PC-9 (cell line): ENCODE measurements around the gene EVI5L. TPM values are rescaled to one million over a fixed set of nuclear protein-coding genes. Genes with fewer than 3 reads are reported as not detected.

Experiments used
- BruUV-seq: library from RNA; stranded (reverse); fragments of 400-500 nt; replicated peaks from 2 replicates; lab custom pipeline; 2021; lab: Mats Ljungman, UMichigan
- CTCF ChIA-PET: fragments of 300-600 bp; sonication (Branson Sonifier 250); formaldehyde crosslinking; loops from one replicate; lab custom pipeline; 2022; ENCODE audit warnings: antibody characterized with exemption; lab: Charles Lee
- POLR2A ChIA-PET: fragments of 300-600 bp; sonication (Branson Sonifier 250); formaldehyde crosslinking; loops from one replicate; lab custom pipeline; 2022; ENCODE audit warnings: antibody characterized with exemption; ENCODE audit not compliant: unreplicated experiment; lab: Charles Lee
- DNase-seq, 2 experiments: peaks; one replicate each; pipeline versions ENCODE4 v3.0.0 to v3.0.0-alpha.2; 2015 to 2022; ENCODE audit warnings: mixed read lengths in 1 of 2
- H2AFZ ChIP-seq: fragments of 200-600 bp; sonication (generic); 2 replicates; pipeline ENCODE4 v1.8.1; 2017; ENCODE audit warnings: antibody characterized with exemption
- H3F3A ChIP-seq: fragments of 200-600 bp; sonication (generic); 2 replicates; pipeline ENCODE4 v1.8.1; 2017; ENCODE audit warnings: antibody characterized with exemption, mild to moderate bottlenecking, low read depth; ENCODE audit not compliant: insufficient read depth
- H3K27ac ChIP-seq: fragments of 200-600 bp; sonication (generic); 2 replicates; pipeline ENCODE4 v1.6.1; 2016; ENCODE audit warnings: mixed run types
- H3K27me3 ChIP-seq: fragments of 200-600 bp; sonication (generic); 2 replicates; pipeline ENCODE4 v1.6.1; 2016; ENCODE audit warnings: low read depth, mixed run types; ENCODE audit not compliant: insufficient read depth
- H3K36me3 ChIP-seq: fragments of 200-600 bp; sonication (generic); 2 replicates; pipeline ENCODE4 v1.6.1; 2016; ENCODE audit warnings: low read depth, mixed run types
- H3K4me1 ChIP-seq: fragments of 200-600 bp; sonication (generic); replicated peaks from 2 replicates; pipeline ENCODE4 v1.6.1; 2016; ENCODE audit warnings: mixed run types; ENCODE audit not compliant: insufficient read depth
- H3K4me2 ChIP-seq: fragments of 200-600 bp; sonication (generic); 2 replicates; pipeline ENCODE4 v1.6.1; 2017; ENCODE audit warnings: mixed run types
- H3K4me3 ChIP-seq: fragments of 200-600 bp; sonication (generic); 2 replicates; pipeline ENCODE4 v1.6.1; 2016; ENCODE audit warnings: mixed run types
- H3K79me2 ChIP-seq: fragments of 200-600 bp; sonication (generic); 2 replicates; pipeline ENCODE4 v1.6.1; 2017; ENCODE audit warnings: low read depth, mixed run types
- H3K9me2 ChIP-seq: fragments of 200-600 bp; sonication (generic); 2 replicates; pipeline ENCODE4 v1.8.1; 2017; ENCODE audit warnings: mild to moderate bottlenecking; ENCODE audit not compliant: insufficient read depth
- H3K9me3 ChIP-seq: fragments of 200-600 bp; sonication (generic); 2 replicates; pipeline ENCODE4 v1.8.1; 2016; ENCODE audit warnings: low read depth; ENCODE audit not compliant: insufficient read depth
- H4K20me1 ChIP-seq: fragments of 200-600 bp; sonication (generic); 2 replicates; pipeline ENCODE4 v1.8.1; 2017; ENCODE audit not compliant: insufficient read depth
- EZH2 ChIP-seq: fragments of 200-600 bp; sonication (generic); IDR thresholded peaks from 2 replicates; pipeline ENCODE4 v1.8.0; 2017; ENCODE audit warnings: antibody characterized with exemption, low read depth
- intact Hi-C: fragments of 100-400 bp; cut with micrococcal nuclease; formaldehyde crosslinking; loops from one replicate; pipeline ENCODE4 v1.10.0; 2022; ENCODE audit not compliant: unreplicated experiment
- total RNA-seq: library from RNA; stranded (reverse); gene quantifications from 2 replicates; pipeline ENCODE4 v1.2.3, GENCODE V29; 2021
- TF ChIP-seq, protein P1 (sequence below): fragments of 200-600 bp; sonication (generic); conservative IDR thresholded peaks from 2 replicates; pipeline ENCODE4 v1.6.1; 2017; ENCODE audit warnings: mixed run types, antibody characterized with exemption, mild to moderate bottlenecking, moderate library complexity

The EVI5L gene
- total RNA-seq, 1 experiment from 2014 or later: 19.2 TPM

DNA sequence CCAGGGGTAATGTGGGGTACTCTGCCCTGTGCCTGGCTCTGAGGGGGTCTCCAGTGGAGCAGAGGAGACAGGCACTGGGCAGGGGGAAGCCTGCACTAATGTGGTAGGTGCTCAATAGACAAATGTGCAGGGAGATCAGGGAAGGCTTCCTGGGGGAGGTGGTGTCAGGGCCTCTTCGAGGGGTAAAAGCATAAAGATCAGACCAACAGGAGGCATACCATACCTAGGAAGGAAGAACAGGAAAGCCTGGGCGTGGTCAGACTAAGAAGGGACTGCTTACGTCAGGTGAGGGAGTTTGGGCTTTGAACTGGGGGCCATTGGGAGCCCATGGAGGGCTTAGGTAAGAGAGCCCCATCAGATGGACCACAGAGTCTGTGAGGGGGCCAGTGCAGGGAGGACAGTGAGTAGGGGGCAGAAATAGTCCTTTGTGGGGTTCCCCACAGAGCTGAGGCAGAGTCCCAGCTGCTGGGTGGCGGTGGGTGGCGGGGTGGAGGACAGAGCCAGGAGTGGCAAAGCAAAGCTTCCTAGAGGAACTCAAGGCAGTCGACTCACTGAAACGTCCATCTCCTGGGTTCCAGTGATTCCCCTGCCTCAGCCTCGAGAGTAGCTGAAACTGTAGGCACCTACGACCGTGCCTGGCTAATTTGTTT is 35.4 kb downstream of the EVI5L start:
- no peak overlapping the region for H2AFZ ChIP-seq
- intact Hi-C loops: no loop called here
- no peak for DNase-seq
- CTCF ChIA-PET: no interaction called here
- TF ChIP-seq, protein P1, sequence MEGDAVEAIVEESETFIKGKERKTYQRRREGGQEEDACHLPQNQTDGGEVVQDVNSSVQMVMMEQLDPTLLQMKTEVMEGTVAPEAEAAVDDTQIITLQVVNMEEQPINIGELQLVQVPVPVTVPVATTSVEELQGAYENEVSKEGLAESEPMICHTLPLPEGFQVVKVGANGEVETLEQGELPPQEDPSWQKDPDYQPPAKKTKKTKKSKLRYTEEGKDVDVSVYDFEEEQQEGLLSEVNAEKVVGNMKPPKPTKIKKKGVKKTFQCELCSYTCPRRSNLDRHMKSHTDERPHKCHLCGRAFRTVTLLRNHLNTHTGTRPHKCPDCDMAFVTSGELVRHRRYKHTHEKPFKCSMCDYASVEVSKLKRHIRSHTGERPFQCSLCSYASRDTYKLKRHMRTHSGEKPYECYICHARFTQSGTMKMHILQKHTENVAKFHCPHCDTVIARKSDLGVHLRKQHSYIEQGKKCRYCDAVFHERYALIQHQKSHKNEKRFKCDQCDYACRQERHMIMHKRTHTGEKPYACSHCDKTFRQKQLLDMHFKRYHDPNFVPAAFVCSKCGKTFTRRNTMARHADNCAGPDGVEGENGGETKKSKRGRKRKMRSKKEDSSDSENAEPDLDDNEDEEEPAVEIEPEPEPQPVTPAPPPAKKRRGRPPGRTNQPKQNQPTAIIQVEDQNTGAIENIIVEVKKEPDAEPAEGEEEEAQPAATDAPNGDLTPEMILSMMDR: no peak
- no peak for TF ChIP-seq EZH2
- no TSS peak for BruUV-seq
- no peaks in the 10 kb centered on the region for H3K27me3 ChIP-seq
- POLR2A ChIA-PET: interaction anchor here (0.7 kb wide), 1 partner anchor 32 kb away, joined by 3 read pairs; no protein-coding TSS in a partner anchor
- H3K4me2 ChIP-seq: no peak overlapping the region
- H3K79me2 ChIP-seq: no peaks in the 10 kb centered on the region
- H3K4me1 ChIP-seq: peaks cover 10% of the 10 kb centered on the region
- no peaks in the 10 kb centered on the region for H3K9me2 ChIP-seq
- peaks cover 35% of the 10 kb centered on the region for H3F3A ChIP-seq
- no peaks in the 10 kb centered on the region for H4K20me1 ChIP-seq
- H3K4me3 ChIP-seq: no peak overlapping the region
- H3K9me3 ChIP-seq: no peaks in the 10 kb centered on the region
- no peaks in the 10 kb centered on the region for H3K36me3 ChIP-seq
- H3K27ac ChIP-seq: no peak overlapping the region

DNA sequence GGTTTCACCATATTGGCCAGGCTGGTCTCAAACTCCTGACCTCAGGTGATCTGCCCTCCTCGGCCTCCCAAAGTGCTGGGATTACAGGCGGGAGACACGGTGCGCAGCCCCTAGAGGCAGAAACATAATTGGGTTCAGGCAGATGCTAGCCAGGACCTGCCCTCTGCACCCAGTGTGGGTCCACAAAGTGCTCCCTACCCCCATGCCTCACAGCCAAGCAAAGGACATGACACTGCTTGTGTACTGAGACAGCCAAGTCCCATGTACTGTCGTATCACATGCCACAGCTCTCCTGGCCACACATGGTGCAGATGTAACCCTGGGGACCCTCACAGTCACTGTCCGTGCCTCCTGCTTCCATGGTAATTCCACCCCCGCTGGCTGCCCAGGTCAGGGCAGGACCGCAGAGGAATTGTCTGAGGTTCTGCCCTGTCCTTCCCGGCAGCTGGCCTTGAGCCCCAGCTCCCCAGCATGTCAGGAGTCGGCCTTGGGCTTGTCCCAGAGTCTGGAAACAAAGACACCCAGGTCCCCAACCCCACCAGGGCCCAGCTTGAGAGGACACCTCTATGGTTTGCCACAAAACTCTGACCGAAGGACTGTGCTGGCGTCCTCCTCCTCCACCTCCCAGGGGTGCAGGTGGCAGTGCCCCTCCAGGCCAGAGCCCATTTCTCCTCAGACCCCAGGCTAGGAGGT is 36.5 kb downstream of the EVI5L start:
- Histone ChIP-seq H3K9me3 (no peaks in the 10 kb centered on the region), H3K27me3 (no peaks in the 10 kb centered on the region), H3F3A (peaks cover 36% of the 10 kb centered on the region), H3K4me1 (peaks cover 18% of the 10 kb centered on the region), H3K27ac (no peak overlapping the region), H4K20me1 (no peaks in the 10 kb centered on the region), H3K79me2 (no peaks in the 10 kb centered on the region), H3K9me2 (no peaks in the 10 kb centered on the region), H3K4me3 (no peak overlapping the region), H3K4me2 (no peak overlapping the region), H2AFZ (no peak overlapping the region), H3K36me3 (no peaks in the 10 kb centered on the region)
- no TSS peak for BruUV-seq
- ChIA-PET POLR2A (no interaction called here), CTCF (no interaction called here)
- intact Hi-C loops: no loop called here
- no peak for TF ChIP-seq EZH2
- TF ChIP-seq, protein P1: no peak
- DNase-seq: no peak

DNA sequence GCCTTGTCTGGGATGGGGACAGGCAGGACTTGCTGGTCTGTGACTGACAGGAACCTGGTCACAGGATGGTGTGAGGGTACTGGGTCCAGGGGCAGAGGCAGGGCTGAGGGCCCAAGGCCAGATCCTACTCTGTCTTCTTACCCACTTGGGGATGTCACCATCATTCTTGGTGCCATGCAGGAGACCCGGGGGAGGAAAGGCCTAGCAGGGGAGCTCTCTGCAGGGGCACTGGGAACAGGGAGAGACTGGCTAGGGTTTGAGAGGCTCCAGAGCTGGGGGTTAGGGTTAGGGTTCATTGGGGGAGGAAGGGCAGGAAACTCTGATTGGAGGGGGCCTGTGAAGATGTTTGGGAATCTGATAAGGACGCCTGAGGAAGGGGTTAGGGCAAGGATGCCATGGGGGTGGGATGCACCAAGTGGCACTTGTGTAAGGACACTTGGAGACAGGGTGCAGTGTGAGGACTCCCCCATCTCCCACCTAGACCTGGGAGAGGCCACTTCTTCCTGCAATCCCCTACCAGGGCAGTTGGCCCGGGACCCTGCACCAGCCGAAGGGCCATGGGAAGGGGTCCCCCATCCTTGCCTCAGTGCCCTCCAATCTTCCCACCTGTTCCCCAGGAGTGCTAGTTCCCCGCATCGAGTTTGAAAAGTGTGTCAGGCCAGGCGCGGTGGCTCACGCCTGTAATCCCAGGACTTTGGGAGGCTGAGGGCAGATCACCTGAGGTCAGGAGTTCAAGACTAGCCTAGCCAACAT is 37.2 kb downstream of the EVI5L start:
- H3K9me2 ChIP-seq: no peaks in the 10 kb centered on the region
- no peaks in the 10 kb centered on the region for H3K27me3 ChIP-seq
- DNase-seq: no peak
- ChIA-PET CTCF (no interaction called here), POLR2A (no interaction called here)
- H3K27ac ChIP-seq: no peak overlapping the region
- TF ChIP-seq, protein P1: no peak
- TF ChIP-seq EZH2: no peak
- peaks cover 21% of the 10 kb centered on the region for H3K4me1 ChIP-seq
- H2AFZ ChIP-seq: no peak overlapping the region
- no TSS peak for BruUV-seq
- H3F3A ChIP-seq: peaks cover 40% of the 10 kb centered on the region
- H4K20me1 ChIP-seq: no peaks in the 10 kb centered on the region
- intact Hi-C loops: no loop called here
- H3K4me2 ChIP-seq: no peak overlapping the region
- H3K9me3 ChIP-seq: no peaks in the 10 kb centered on the region
- no peaks in the 10 kb centered on the region for H3K79me2 ChIP-seq
- no peak overlapping the region for H3K4me3 ChIP-seq
- H3K36me3 ChIP-seq: no peaks in the 10 kb centered on the region
